Measurements from ENCODE around the gene TLE2.
"Not testable (repeated sequence)": the region's sequence is repeated elsewhere in the genome, so short reads cannot be mapped to it uniquely, and the experiment has no call there.

Gene TLE2

GRCh38 chr19:2987797-2988196 lies 41.3 kb downstream of the TLE2 start:
- DNase-seq (ENCODE audit: low read depth in 4 of 4, low spot score in 1 of 4): no peak

- DNase-seq (ENCODE audit: low read depth in 4 of 4, low spot score in 1 of 4): no peak
These were observed 42.0 kb downstream of the TLE2 start for GRCh38 chr19:2986951-2987524.

- no peak for DNase-seq (ENCODE audit: low read depth in 4 of 4, low spot score in 1 of 4)
These were observed 44.9 kb downstream of the TLE2 start for GRCh38 chr19:2984215-2984528.

DNA sequence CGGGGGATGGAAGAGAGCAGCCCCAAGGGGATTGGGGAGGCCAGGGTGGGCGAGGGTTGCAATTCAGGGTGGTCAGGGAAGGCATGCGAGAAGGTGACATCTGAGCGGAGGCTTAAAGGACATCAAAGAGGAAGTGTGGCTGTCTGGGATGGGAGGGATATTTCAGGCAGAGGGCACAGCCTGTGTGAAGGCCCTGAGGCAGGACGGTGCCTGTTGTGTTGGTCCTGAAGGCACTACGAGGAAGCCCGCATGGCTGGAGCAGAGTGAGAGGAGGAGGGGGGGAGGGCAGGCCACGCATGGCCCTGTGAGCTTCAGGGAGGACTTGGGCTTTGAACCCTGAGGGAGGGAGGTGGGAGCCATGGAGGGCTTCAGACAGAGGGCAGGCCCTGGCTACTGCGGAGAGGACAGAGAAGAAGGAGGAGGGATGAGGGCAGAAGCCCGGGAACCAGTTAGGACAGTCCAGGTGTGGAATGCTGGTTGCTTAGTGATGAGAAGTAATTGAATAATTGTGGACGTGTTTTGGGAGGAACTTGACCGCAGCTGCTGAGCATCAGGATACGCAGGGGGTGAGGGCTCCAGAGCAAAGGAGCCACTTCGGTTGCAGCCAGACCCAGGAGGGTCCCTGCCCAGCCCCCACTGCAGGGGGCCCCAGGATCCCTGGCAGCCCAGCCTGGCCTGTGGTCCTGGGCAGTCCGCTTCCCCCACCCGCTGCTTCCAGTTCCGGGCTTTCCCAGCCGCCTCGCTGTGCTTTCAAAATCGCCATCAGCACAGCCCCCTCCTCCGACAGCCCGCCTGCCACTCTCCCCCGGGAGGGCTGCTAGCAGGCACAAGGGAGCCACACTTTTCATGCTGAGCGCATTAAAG lies 45.5 kb downstream of the TLE2 start:
- DNase-seq (ENCODE audit: low read depth in 4 of 4, low spot score in 1 of 4): no peak

- DNase-seq (ENCODE audit: low read depth in 4 of 4, low spot score in 1 of 4): no peak
These were observed 46.1 kb downstream of the TLE2 start for GRCh38 chr19:2982983-2983350.

DNA sequence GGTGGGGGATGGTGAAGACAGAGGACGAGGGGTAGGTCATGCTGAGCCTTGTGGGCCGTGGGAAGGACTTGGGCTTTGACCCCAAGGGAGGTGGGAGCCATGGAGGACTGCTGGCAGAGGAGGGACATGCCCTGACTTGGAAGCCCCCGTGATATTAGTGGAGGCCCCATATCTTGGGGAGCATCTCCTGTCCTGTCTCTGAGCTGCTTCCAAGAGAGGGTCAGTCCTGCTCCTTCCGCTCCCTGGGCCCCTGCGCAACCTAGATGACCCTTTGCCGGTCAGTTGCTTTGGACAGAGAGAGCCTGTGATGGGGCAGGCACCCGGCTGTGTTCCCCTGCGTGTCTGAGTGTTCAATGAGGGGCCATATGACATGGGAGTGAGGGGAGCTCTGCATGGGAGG lies 46.5 kb downstream of the TLE2 start:
- no peak for DNase-seq (ENCODE audit: low read depth in 4 of 4, low spot score in 1 of 4)

DNA sequence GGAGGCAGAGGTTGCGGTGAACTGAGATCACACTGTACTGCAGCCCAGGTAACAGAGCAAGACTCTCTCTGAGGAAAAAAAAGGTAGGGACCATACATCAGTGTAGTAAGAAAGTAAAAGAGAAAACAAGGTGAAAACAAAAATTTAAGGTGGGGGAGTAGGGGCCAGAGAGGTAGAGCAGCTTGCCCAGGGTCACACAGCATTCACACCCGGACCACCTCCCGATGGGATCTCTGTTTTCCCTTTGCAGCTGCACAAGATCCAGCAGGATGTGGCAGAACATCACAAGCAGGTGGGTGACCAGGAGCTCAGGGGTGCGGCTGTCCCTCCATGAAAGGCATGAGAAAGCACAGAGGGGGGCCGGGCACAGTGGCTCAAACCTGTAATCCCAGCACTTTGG lies 47.2 kb downstream of the TLE2 start:
- no peak for DNase-seq (ENCODE audit: low read depth in 4 of 4, low spot score in 1 of 4)

GRCh38 chr19:2978772-2979171 lies 50.3 kb downstream of the TLE2 start:
- DNase-seq (ENCODE audit: low read depth in 4 of 4, low spot score in 1 of 4): no peak

DNA sequence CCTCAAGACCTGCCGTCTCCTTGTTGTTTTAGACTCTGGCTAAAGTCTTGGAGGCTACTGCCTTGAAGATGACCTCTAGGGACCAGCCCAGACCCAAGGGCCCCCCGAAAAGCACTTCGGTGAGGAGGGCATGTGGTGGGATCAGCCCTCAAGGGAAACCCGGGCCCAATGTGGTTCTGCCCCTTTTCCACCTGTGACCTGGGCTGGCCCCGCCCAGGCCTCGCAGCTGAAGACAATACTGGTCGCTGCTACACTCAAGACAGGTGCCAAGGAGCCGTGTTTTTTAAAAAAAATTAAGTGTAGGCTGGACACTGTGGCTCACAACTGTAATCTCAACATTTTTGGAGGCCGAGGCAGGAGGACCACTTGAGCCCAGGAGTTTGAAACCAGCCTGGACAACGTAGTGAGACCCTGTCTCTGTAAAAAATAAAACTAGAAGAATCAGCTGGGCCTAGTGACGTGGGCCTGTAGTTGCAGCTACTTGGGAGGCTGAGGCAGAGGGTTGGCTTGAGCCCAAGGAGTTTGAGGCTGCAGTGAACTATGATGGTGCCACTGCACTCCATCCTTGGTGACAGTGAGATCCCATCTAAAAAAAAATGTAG lies 50.8 kb downstream of the TLE2 start:
- no peak for DNase-seq (ENCODE audit: low read depth in 4 of 4, low spot score in 1 of 4)

GRCh38 chr19:2977746-2978138 lies 51.3 kb downstream of the TLE2 start:
- no peak for DNase-seq (ENCODE audit: low read depth in 4 of 4, low spot score in 1 of 4)

GRCh38 chr19:2977001-2977745 lies 51.9 kb downstream of the TLE2 start, which contains the start of gene TLE6:
Gene TLE6, plus strand, starts transcription at chr19:2977564. Its CDS starts 670 bp downstream, at chr19:2978234.
- peak; percentile 75 to 92 (median 86) for DNase-seq (ENCODE audit: low read depth in 4 of 4, low spot score in 1 of 4)

- no peak for DNase-seq (ENCODE audit: low read depth in 4 of 4, low spot score in 1 of 4)
These were observed 52.5 kb downstream of the TLE2 start for GRCh38 chr19:2976609-2977000.

GRCh38 chr19:2974342-2975041 lies 54.6 kb downstream of the TLE2 start:
- DNase-seq (ENCODE audit: low read depth in 4 of 4, low spot score in 1 of 4): no peak

DNA sequence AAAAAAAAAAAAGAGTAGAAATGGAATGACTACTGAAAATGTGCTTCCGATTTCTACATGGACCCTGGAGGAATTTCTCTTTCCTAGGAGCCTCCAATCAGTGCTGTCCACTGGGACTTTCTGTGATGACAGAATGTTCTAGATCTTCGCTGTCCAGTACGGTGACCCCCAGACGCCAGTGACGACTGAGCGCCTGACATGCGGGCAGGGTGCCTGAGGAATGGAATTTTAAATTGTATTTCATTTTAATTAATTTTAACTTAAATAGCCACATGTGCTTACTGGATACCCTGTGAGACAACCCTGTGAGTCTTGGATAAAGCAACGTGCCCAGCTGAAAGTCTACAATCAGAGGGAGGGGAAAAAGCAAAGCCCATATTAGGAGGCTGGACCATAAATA lies 55.9 kb downstream of the TLE2 start:
- no peak for DNase-seq (ENCODE audit: low read depth in 4 of 4, low spot score in 1 of 4)

DNA sequence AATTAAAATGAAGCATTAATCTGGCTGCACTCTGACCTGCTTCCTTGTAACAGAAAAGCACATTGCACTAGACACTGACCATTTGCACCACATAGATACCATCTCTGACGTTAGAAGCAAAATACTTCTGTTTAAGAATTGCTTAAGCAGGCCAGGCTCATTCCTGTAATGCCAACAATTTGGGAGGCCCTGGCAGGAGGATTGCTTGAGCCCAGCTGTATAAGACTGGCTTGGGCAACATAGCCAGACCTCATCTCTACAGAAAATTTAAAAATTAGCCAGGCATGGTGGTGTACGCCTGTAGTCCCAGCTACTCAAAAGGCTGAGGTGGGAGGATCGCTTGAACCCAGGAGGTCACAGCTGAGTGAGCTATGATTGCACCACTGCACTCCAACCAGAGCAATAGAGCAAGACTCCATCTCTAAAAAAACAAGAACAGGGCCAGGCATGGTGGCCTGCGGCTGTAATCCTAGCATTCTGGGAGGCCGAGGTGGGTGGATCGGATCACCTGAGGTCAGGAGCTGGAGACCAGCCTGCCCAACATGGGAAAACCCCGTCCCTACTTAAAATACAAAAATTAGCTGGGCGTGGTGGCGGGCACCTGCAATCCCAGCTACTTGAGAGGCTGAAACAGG lies 58.8 kb downstream of the TLE2 start:
- no peak for DNase-seq (ENCODE audit: low read depth in 4 of 4, low spot score in 1 of 4)

GRCh38 chr19:2969104-2969504 lies 60.0 kb downstream of the TLE2 start:
- no peak for DNase-seq (ENCODE audit: low read depth in 4 of 4, low spot score in 1 of 4)

DNA sequence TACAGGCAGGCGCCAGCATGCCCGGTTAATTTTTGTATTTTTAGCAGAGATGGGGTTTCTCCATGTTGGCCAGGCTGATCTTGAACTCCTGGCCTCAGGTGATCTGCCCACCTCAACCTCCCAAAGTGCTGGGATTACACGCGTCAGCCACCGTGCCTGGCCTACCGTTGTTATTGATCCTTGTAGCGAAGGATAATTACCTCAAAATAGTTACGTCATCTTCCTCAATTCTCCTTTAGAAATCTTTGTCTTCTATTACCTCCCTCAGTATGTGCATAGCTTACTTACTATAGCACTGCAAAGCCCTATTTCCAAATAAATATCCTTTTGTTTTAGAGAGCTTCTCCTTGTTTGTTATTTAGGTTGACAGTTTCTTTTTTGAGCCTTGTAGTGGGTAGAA lies 61.1 kb downstream of the TLE2 start:
- no peak for DNase-seq (ENCODE audit: low read depth in 4 of 4, low spot score in 1 of 4)

DNA sequence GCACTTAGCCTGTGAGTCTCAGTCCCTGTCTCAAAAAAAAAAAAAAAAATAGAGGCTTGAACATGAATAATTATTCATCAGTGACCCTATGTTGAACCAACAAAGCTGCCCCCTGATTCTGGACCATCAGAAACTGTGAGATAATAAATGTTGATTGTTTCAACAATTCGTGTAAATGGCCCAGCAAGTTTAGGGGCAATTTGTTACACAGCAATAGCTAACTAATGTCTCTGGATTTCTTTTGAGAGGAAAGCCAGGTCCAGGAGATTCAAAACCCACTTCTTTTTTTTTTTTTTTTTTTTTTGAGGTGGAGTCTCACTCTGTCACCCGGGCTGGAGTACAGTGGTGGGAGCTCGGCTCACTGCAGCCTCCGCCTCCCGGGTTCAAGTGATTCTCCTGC lies 64.2 kb downstream of the TLE2 start:
- DNase-seq (ENCODE audit: low read depth in 4 of 4, low spot score in 1 of 4): no peak

DNA sequence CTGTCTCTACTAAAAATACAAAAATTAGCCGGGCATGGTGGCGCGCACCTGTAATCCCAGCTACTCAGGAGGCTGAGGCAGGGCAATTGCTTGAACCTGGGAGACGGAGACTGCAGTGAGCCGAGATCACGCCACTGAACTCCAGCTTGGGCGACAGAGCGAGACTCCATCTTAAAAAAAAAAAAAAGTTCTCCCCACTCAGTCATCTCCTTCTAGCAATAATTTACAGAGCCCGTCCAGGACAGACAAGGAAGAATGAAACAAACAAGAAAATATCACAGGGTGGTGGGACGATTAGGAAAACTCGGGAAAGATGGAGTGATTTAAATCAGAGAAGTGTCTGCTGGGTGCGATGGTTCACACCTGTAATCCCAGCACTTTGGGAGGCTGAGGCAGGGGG lies 65.4 kb downstream of the TLE2 start:
- DNase-seq (ENCODE audit: low read depth in 4 of 4, low spot score in 1 of 4): not testable (repeated sequence)

- no peak for DNase-seq (ENCODE audit: low read depth in 4 of 4, low spot score in 1 of 4)
These were observed 66.0 kb downstream of the TLE2 start for GRCh38 chr19:2963122-2963521.
